ENCODE results near the gene LRRN2. TPM values are rescaled to one million over a fixed set of nuclear protein-coding genes. Genes with fewer than 3 reads are reported as not detected.
"Not testable (repeated sequence)": the region's sequence is repeated elsewhere in the genome, so short reads cannot be mapped to it uniquely, and the experiment has no call there.

LRRN2 gene
- total RNA-seq, 1 donor from 2014 or later: 4.6 TPM

DNA sequence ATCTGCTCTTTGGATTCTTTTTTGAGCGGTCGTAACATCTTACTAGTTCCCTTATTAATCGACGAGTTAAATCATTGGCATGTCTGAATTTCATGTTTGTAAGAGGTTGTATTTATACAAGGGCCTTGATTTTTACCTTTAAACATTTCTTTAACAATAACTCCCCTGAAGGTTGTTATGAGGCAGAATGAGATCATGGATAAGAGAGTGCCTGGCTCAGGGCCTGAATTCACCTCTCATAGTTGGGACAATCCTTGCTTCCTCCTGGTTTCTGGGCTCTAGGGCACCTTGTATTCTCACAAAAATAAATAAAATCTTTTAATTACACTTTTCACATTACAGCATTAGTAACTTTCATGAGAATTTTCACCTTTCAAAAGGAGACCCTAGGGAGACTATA is 113.9 kb downstream of the LRRN2 start:
- no peaks in the 10 kb centered on the region for H3K9me3 Mint-ChIP-seq (ENCODE audit: low read depth)
- TF ChIP-seq CTCF (IDR thresholded peaks at IDR 0.05): no peak
- H3K27ac Mint-ChIP-seq (ENCODE audit: unreplicated experiment): no peak overlapping the region
- no peak for DNase-seq (ENCODE audit: low spot score)
- peaks cover 7% of the 10 kb centered on the region for H3K4me1 Mint-ChIP-seq (ENCODE audit: low read depth)
- peaks cover 4% of the 10 kb centered on the region for H3K27me3 Mint-ChIP-seq (ENCODE audit: low read depth)
- no peak overlapping the region for H3K4me3 Mint-ChIP-seq (ENCODE audit: unreplicated experiment)
- peaks cover 5% of the 10 kb centered on the region for H3K36me3 Mint-ChIP-seq (ENCODE audit: low read depth)

DNA sequence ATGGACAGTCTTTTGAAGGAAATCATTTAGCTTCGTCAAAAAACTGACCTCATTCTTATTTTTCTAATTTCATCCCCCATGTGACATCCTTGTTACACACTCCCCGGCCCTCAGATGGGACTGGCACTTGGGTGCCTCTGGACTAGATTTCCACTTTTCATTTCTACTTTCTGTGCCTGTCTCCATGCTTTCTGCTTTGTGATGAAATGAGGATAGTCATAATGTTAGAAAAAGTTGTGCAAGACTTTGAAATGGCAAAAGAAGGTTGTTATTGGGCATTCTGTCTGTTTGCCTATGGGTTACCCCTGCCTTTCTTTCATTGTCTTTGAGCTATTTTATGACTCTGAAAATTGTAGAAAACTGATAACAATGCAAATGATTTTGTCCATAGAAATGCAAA is 114.4 kb downstream of the LRRN2 start:
- Mint-ChIP-seq H3K4me3 (ENCODE audit: unreplicated experiment) (no peak overlapping the region), H3K27ac (ENCODE audit: unreplicated experiment) (no peak overlapping the region), H3K9me3 (ENCODE audit: low read depth) (no peaks in the 10 kb centered on the region), H3K4me1 (ENCODE audit: low read depth) (peaks cover 7% of the 10 kb centered on the region), H3K27me3 (ENCODE audit: low read depth) (peaks cover 4% of the 10 kb centered on the region), H3K36me3 (ENCODE audit: low read depth) (peaks cover 5% of the 10 kb centered on the region)
- no peak for DNase-seq (ENCODE audit: low spot score)
- TF ChIP-seq CTCF (IDR thresholded peaks at IDR 0.05): no peak

DNA sequence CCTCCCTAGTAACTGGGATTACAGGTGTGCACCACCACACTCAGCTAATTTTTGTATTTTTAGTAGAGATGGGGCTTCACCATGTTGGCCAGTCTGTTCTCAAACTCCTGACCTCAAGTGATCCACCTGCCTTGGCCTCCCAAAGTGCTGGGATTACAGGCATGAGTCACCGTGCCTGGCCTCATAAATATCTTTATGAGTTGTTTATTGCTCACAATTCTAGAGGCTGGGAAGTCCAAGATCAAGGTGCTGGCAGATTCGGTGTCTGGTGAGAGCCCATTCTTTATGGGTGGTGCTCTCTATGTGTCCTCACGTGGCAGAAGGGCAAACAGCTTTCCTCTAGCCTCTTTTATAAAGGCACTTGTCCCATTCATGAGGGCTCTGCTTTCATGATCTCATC is 115.5 kb downstream of the LRRN2 start:
- H3K27me3 Mint-ChIP-seq (ENCODE audit: low read depth); H3K4me3 Mint-ChIP-seq (ENCODE audit: unreplicated experiment); H3K27ac Mint-ChIP-seq (ENCODE audit: unreplicated experiment); H3K9me3 Mint-ChIP-seq (ENCODE audit: low read depth); H3K36me3 Mint-ChIP-seq (ENCODE audit: low read depth); DNase-seq (ENCODE audit: low spot score): not testable (repeated sequence)
- H3K4me1 Mint-ChIP-seq (ENCODE audit: low read depth): peaks cover 13% of the 10 kb centered on the region

GRCh38 chr1:204569478-204569877 is 116.1 kb downstream of the LRRN2 start:
- Mint-ChIP-seq H3K4me1 (ENCODE audit: low read depth) (peaks cover 14% of the 10 kb centered on the region), H3K27me3 (ENCODE audit: low read depth) (no peaks in the 10 kb centered on the region)

DNA sequence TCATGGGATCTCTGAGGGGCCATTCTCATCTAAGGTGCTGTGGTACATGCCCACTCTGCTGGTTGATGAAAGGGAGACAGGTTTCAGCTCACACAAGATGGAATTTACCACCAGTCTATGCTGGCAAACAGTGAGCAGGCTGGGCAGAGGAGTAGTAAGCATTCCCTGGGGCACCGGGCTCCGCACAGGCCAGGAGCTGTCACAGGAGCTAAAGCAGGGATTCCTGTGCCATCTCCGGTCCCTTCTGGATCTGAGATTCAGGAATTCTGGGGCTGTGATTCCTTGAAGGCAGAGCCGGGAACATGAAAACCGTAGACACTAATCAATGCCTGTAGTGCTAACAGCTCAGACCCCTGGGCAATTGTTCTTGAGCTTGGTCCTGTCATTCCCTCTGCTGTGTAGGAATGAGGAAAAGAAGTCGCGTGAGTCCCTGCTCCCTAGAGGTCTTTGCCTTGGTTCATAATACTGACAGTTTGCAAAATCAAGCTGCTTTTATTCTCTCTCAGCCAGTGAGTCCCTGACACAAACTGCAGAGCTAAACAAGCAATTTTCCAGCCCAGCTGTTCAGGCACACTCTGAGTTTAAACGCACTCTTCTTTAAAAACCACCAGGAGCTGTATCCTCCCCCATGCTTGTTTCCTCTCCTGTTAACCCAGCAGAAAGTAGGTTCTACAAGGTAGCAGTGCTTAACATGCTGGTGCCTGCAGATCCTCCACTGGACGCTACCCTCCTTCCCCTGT is 116.8 kb downstream of the LRRN2 start:
- Mint-ChIP-seq H3K4me1 (ENCODE audit: low read depth) (peaks cover 8% of the 10 kb centered on the region), H3K9me3 (ENCODE audit: low read depth) (no peaks in the 10 kb centered on the region), H3K36me3 (ENCODE audit: low read depth) (peaks cover 5% of the 10 kb centered on the region), H3K4me3 (ENCODE audit: unreplicated experiment) (no peak overlapping the region), H3K27ac (ENCODE audit: unreplicated experiment) (no peak overlapping the region), H3K27me3 (ENCODE audit: low read depth) (no peaks in the 10 kb centered on the region)
- no peak for DNase-seq (ENCODE audit: low spot score)
- TF ChIP-seq CTCF (IDR thresholded peaks at IDR 0.05): no peak

More at GRCh38 chr1:204569478-204569877, 116.1 kb downstream of the LRRN2 start:
- Mint-ChIP-seq H3K27ac (ENCODE audit: unreplicated experiment) (no peak overlapping the region), H3K36me3 (ENCODE audit: low read depth) (peaks cover 5% of the 10 kb centered on the region), H3K4me3 (ENCODE audit: unreplicated experiment) (no peak overlapping the region), H3K9me3 (ENCODE audit: low read depth) (no peaks in the 10 kb centered on the region)
- DNase-seq (ENCODE audit: low spot score): no peak
- no peak for TF ChIP-seq CTCF (IDR thresholded peaks at IDR 0.05)

Other genes with a start within 250 kb of the LRRN2 start
- 19.5 to 22.4 TPM (median 19.6 TPM) in 3 replicates for gene PIK3C2B, start 190.9 kb downstream of the LRRN2 start, total RNA-seq
- gene MDM4, start 169.3 kb downstream of the LRRN2 start, total RNA-seq: 35.3 to 51.1 TPM (median 39.1 TPM) in 3 replicates
- 0.20 to 0.28 TPM in 2 of 3 replicates, not detected in the other for gene NFASC, start 185.1 kb upstream of the LRRN2 start, total RNA-seq

Measured in chondrocyte (in vitro differentiated cells).